ENCODE data around the gene TRIM34. TPM values are rescaled to one million over a fixed set of nuclear protein-coding genes. Genes with fewer than 3 reads are reported as not detected.

Gene TRIM34, protein sequence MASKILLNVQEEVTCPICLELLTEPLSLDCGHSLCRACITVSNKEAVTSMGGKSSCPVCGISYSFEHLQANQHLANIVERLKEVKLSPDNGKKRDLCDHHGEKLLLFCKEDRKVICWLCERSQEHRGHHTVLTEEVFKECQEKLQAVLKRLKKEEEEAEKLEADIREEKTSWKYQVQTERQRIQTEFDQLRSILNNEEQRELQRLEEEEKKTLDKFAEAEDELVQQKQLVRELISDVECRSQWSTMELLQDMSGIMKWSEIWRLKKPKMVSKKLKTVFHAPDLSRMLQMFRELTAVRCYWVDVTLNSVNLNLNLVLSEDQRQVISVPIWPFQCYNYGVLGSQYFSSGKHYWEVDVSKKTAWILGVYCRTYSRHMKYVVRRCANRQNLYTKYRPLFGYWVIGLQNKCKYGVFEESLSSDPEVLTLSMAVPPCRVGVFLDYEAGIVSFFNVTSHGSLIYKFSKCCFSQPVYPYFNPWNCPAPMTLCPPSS
- total RNA-seq, result 8.7 and 11.4 TPM in 2 replicates

GRCh38 chr11:5624489-5625279, at the start of gene TRIM34:
TSS of gene TRIM34 (plus strand) at chr11:5625001. CDS start at chr11:5632332, 7,331 bp downstream.

DNA sequence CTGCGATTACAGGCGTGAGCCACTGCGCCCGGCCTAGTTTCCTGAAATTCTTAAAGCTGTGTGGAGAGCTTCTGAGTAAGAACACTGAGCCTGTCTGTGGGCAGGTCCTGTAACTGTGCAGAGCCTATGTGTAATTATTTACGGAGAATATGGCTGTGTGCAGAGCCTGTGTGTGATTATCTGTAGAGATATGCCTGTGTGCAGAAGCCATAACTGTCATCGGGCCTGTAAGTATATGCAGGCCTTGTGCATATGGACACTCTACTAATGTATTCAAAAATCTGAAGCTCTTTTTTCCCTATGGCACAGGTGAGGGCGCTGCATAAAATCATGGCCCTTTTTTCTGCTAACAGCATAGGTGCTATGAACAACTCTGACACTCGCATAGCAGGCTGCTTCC, 44.2 kb upstream of the TRIM34 start, which contains the start of gene OR52B6:
Gene OR52B6, plus strand, starts transcription at position 301 of the 400 bp plus-strand sequence. Its CDS starts 0 bp downstream, at position 301.

GRCh38 chr11:5596607-5597201, 28.1 kb upstream of the TRIM34 start, which contains the start of gene TRIM6:
TSS of gene TRIM6 (plus strand) at chr11:5596637. CDS start at chr11:5596898, 261 bp downstream.

DNA sequence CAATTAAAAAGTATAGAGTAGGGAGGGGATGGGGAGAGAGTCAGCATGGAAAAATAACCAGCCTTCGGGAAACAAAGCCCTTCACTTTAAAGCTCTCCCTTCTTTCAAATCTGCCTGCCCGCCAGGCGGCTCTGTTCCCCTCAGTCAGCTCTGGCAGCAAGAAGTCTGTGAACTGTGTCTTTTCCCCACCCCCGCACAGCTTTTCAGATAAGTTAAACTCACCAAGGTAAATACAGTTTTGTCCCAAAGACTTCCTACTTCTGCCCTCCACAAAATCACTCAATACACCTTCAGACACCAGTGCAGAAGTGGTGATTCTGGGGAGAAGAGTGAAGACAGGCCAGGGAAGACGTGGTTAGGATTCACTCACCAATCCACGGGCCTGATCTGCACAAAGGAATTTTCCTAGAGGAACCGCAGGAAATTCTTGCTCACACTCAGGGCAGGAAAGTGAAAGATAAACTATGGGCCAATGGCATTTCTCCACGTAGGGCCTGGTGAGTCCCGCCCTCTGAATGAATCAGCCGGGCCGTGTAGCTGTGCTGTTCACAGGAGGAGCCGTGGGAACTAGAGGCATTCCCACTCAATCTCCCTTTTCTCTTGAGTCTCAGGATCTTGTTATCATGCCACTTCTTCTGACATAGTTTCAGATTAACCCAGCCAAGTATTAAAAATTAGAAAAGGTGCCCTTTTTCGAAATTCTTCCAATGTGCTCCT, 60.0 kb downstream of the TRIM34 start, which contains the start of gene TRIM5:
Gene TRIM5, minus strand, starts transcription at position 429 of the 717 bp plus-strand sequence. CDS start 4,897 bp downstream, outside the sequence.

GRCh38 chr11:5689551-5689983, 64.8 kb downstream of the TRIM34 start, which contains the start of gene TRIM22:
TSS of gene TRIM22 (plus strand) at chr11:5689790. CDS start at chr11:5696233, 6,443 bp downstream.

Other genes starting within 250 kb of the TRIM34 start
- gene OR51M1, start 241.2 kb upstream of the TRIM34 start, total RNA-seq, result not detected in 2 replicates
- gene OR51Q1, start 202.9 kb upstream of the TRIM34 start, total RNA-seq, result not detected in 2 replicates
- 0.28 TPM in 1 of 2 replicates, not detected in the other for gene OR51I1, start 183.5 kb upstream of the TRIM34 start, total RNA-seq
- gene OR51I2, start 175.7 kb upstream of the TRIM34 start, total RNA-seq, result not detected in 2 replicates
- not detected in 2 replicates for gene OR52D1, start 136.3 kb upstream of the TRIM34 start, total RNA-seq
- under 0.01 and 0.14 TPM in 2 replicates for gene UBQLN3, start 115.0 kb upstream of the TRIM34 start, total RNA-seq
- 0.14 and 0.18 TPM in 2 replicates for gene UBQLNL, start 108.3 kb upstream of the TRIM34 start, total RNA-seq
- gene OR52H1, start 76.5 kb upstream of the TRIM34 start, total RNA-seq, result 0.43 and 0.65 TPM in 2 replicates
- gene OR52B6, start 44.1 kb upstream of the TRIM34 start, total RNA-seq, result not detected in 2 replicates
- gene TRIM6, start 28.4 kb upstream of the TRIM34 start, total RNA-seq, result 3.0 and 4.6 TPM in 2 replicates
- 38.5 and 43.5 TPM in 2 replicates for gene TRIM5, start 60.1 kb downstream of the TRIM34 start, total RNA-seq
- gene TRIM22, start 64.8 kb downstream of the TRIM34 start, total RNA-seq, result 82.2 and 84.5 TPM in 2 replicates
- gene OR56B1, start 111.4 kb downstream of the TRIM34 start, total RNA-seq, result not detected in 2 replicates
- not detected in 2 replicates for gene OR52N4, start 129.2 kb downstream of the TRIM34 start, total RNA-seq
- not detected in 2 replicates for gene OR52N5, start 158.4 kb downstream of the TRIM34 start, total RNA-seq
- not detected in 2 replicates for gene OR52N1, start 166.3 kb downstream of the TRIM34 start, total RNA-seq
- not detected in 2 replicates for gene OR52N2, start 183.9 kb downstream of the TRIM34 start, total RNA-seq
- gene OR52E6, start 216.9 kb downstream of the TRIM34 start, total RNA-seq, result not detected in 2 replicates
- not detected in 2 replicates for gene OR52E8, start 232.7 kb downstream of the TRIM34 start, total RNA-seq